Liver (tissue), 9 donors: ENCODE measurements around the gene HDC. TPM values are rescaled to one million over a fixed set of nuclear protein-coding genes. Genes with fewer than 3 reads are reported as not detected.

Experiments used
- DNase-seq: peaks from one replicate; pipeline ENCODE4 v3.0.0-alpha.2; 2017; ENCODE audit warnings: low spot score
- H3K27ac ChIP-seq, 2 donors: one replicate each; pipeline ENCODE4 v1.7.0; 2013; ENCODE audit warnings: inconsistent platforms in 2 of 2, low read length in 2 of 2, control low read depth in 1 of 2, low read depth in 1 of 2, mild to moderate bottlenecking in 1 of 2
- H3K27me3 ChIP-seq, 4 donors: one replicate each; pipeline versions ENCODE4 v1.6.1 to v1.7.0; 2013; ENCODE audit warnings: low read length in 3 of 4, inconsistent platforms in 1 of 4, mild to moderate bottlenecking in 1 of 4, moderate library complexity in 1 of 4; ENCODE audit not compliant: control insufficient read depth in 4 of 4, insufficient read depth in 4 of 4
- H3K36me3 ChIP-seq, 4 donors: one replicate each; pipeline versions ENCODE4 v1.6.1 to v1.7.0; 2013; ENCODE audit warnings: low read length in 3 of 4, mild to moderate bottlenecking in 3 of 4, low read depth in 1 of 4, moderate library complexity in 1 of 4; ENCODE audit not compliant: control insufficient read depth in 4 of 4, insufficient read depth in 3 of 4
- H3K4me1 ChIP-seq, 4 donors: one replicate each; pipeline versions ENCODE4 v1.6.1 to v1.7.0; 2013; ENCODE audit warnings: low read length in 3 of 4, mild to moderate bottlenecking in 3 of 4, moderate library complexity in 1 of 4; ENCODE audit not compliant: control insufficient read depth in 4 of 4, insufficient read depth in 4 of 4
- H3K4me3 ChIP-seq, 3 donors: one replicate each; pipeline versions ENCODE4 v1.6.1 to v1.7.0; 2013; ENCODE audit warnings: low read length in 3 of 3, control low read depth in 1 of 3, low read depth in 1 of 3, mild to moderate bottlenecking in 1 of 3
- H3K9ac ChIP-seq, 2 donors: one replicate each; pipeline ENCODE4 v1.7.0; 2013; ENCODE audit warnings: low read length in 2 of 2, mild to moderate bottlenecking in 2 of 2, moderate library complexity in 2 of 2, control low read depth in 1 of 2, low read depth in 1 of 2
- H3K9me3 ChIP-seq, 4 donors: one replicate each; pipeline versions ENCODE4 v1.6.1 to v1.7.0; 2013; ENCODE audit warnings: low read length in 3 of 4; ENCODE audit not compliant: control insufficient read depth in 4 of 4
- EGR1 ChIP-seq, 2 donors: IDR thresholded peaks; 2 replicates each; pipeline ENCODE4 v1.6.1; 2016 to 2018; ENCODE audit warnings: antibody characterized with exemption in 2 of 2, low read depth in 2 of 2
- JUND ChIP-seq, 2 donors: IDR thresholded peaks; 2 replicates each; pipeline ENCODE4 v1.6.1; 2016; ENCODE audit warnings: antibody characterized with exemption in 2 of 2
- MAX ChIP-seq: IDR thresholded peaks from 2 replicates; pipeline ENCODE4 v1.6.1; 2016; ENCODE audit warnings: antibody characterized with exemption
- NR2F2 ChIP-seq: IDR thresholded peaks from 2 replicates; pipeline ENCODE4 v1.6.1; 2016; ENCODE audit warnings: antibody characterized with exemption
- RAD21 ChIP-seq, 2 donors: IDR thresholded peaks; 2 replicates each; pipeline ENCODE4 v1.6.1; 2016; ENCODE audit warnings: antibody characterized with exemption in 2 of 2, mild to moderate bottlenecking in 2 of 2
- REST ChIP-seq: IDR thresholded peaks from 2 replicates; pipeline ENCODE4 v1.6.1; 2016; ENCODE audit warnings: antibody characterized with exemption, mild to moderate bottlenecking
- SP1 ChIP-seq: IDR thresholded peaks from 2 replicates; pipeline ENCODE4 v1.6.1; 2018; ENCODE audit warnings: antibody characterized with exemption, mild to moderate bottlenecking
- YY1 ChIP-seq: IDR thresholded peaks from 2 replicates; pipeline ENCODE4 v1.6.1; 2016; ENCODE audit warnings: antibody characterized with exemption, mild to moderate bottlenecking
- ZBTB33 ChIP-seq: IDR thresholded peaks from 2 replicates; pipeline ENCODE4 v1.6.1; 2016; ENCODE audit warnings: antibody characterized with exemption
- WGBS: extraction: QIAGEN DNeasy Blood & Tissue Kit; methylation state at CpG from one replicate; pipeline ENCODE4 v1.1.7; 2013; 5-methylcytosine and 5-hydroxymethylcytosine counted together
- polyA plus RNA-seq, 2 donors: library from polyadenylated mRNA; stranded (reverse) in 1 of 2; unstranded in 1 of 2; fragments of 200-250 nt in 1 of 2; fragments of >200 nt in 1 of 2; fragmentation: Nextera tagmentation in 1 of 2; extraction: Ambion mirVana in 1 of 2; gene quantifications; one replicate each; pipeline versions ENCODE4 v1.2.1 to v1.2.3, GENCODE V29; 2013 to 2015
- total RNA-seq, 2 donors: library from RNA; depleted of rRNA; stranded (reverse); fragments of >200 nt; gene quantifications; one replicate each; pipeline ENCODE4 v1.2.3, GENCODE V29; 2014
- donor health status: healthy.
- donor health status: healthy.
- donor health status: healthy.
- donor health status: healthy.
- donor health status: healthy.

HDC gene
- total and polyA plus RNA-seq, 4 donors, result 0.07 to 3.0 (median 0.78) TPM

GRCh38 chr15:50304836-50305235 lies 39.3 kb upstream of the HDC start:
- no peak for DNase-seq
- TF ChIP-seq JUND (IDR thresholded peaks at IDR 0.05) (no peak), REST (no peak), NR2F2 (no peak), ZBTB33 (no peak)
- no peak overlapping the region for H3K4me3 ChIP-seq
- H3K27ac ChIP-seq, result no peak overlapping the region
- no peaks in the 10 kb centered on the region for H3K9me3 ChIP-seq
- no peaks in the 10 kb centered on the region for H3K27me3 ChIP-seq
- 95% methylated on average over 1 of the region's 1 CpG for WGBS
- no peak overlapping the region for H3K9ac ChIP-seq
- peaks cover 0 to 3% (median 0%) of the 10 kb centered on the region in 4 donors for H3K4me1 ChIP-seq
- H3K36me3 ChIP-seq, result peaks cover 0 to 24% (median 15%) of the 10 kb centered on the region in 4 donors

DNA sequence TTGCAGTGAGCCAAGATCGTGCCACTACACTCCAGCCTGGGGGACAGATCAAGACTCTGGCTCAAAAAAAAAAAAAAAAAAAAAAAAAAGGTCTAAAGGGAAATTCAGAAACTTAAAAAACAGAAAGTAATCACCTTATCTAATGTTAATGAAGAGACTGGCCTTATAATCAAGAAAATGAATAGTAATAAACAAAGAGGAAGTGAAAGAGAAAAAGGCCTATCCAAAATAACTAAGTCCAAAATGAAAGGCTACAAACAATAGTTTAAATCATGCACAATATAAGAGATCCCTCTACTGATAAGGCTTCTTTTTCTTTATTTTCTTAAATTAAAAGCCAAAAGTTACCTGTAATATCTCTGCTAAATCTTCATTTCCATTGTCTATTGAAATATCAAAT lies 37.1 kb upstream of the HDC start:
- no peak for DNase-seq
- TF ChIP-seq YY1 (no peak), SP1 (no peak), EGR1 (IDR thresholded peaks at IDR 0.05; ENCODE audit: low read depth in 2 of 2) (no peak), MAX (no peak), REST (no peak), RAD21 (IDR thresholded peaks at IDR 0.05) (no peak)
- H3K9ac ChIP-seq, result no peak overlapping the region
- H3K4me3 ChIP-seq, result no peak overlapping the region
- peaks cover 3 to 17% (median 15%) of the 10 kb centered on the region in 4 donors for H3K36me3 ChIP-seq
- H3K27me3 ChIP-seq, result no peaks in the 10 kb centered on the region
- no peaks in the 10 kb centered on the region for H3K4me1 ChIP-seq
- no peaks in the 10 kb centered on the region for H3K9me3 ChIP-seq
- no peak overlapping the region for H3K27ac ChIP-seq
- WGBS, result 96% methylated on average over 1 of the region's 1 CpG
